Fibroblast of lung (primary cell): Measurements from ENCODE around the gene MSTN.

Experiments used
- EZH2 ChIP-seq: IDR thresholded peaks from 2 replicates; pipeline ENCODE4 v1.5.1; 2012; ENCODE audit warnings: low read length, control low read depth, mild to moderate bottlenecking; ENCODE audit errors: missing control alignments
- TF ChIP-seq, protein P1 (sequence below), 2 donors: IDR thresholded peaks in 1 of 2; conservative IDR thresholded peaks in 1 of 2; 1 replicate in 1 of 2; 2 replicates in 1 of 2; pipeline ENCODE4 v1.5.1; 2011 to 2012; ENCODE audit warnings: low read length in 2 of 2, control low read depth in 1 of 2, inconsistent platforms in 1 of 2, low read depth in 1 of 2, mild to moderate bottlenecking in 1 of 2

DNA sequence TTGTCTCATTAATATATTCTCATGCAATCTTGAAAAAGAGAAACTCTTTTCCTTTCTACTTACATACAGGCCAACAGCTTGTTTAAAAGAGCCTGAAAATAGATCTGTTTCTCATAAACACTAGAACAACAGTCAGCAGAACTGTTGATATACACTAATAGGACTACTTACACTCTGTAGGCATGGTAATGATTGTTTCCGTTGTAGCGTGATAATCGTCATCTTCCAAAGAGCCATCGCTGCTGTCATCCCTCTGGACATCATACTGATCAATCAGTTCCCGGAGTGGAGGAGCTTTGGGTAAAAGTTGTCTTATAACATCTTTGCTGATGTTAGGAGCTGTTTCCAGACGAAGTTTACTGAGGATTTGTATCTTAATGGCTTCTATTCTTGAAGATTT lies 476 bp downstream of the MSTN start:
- TF ChIP-seq, protein P1, sequence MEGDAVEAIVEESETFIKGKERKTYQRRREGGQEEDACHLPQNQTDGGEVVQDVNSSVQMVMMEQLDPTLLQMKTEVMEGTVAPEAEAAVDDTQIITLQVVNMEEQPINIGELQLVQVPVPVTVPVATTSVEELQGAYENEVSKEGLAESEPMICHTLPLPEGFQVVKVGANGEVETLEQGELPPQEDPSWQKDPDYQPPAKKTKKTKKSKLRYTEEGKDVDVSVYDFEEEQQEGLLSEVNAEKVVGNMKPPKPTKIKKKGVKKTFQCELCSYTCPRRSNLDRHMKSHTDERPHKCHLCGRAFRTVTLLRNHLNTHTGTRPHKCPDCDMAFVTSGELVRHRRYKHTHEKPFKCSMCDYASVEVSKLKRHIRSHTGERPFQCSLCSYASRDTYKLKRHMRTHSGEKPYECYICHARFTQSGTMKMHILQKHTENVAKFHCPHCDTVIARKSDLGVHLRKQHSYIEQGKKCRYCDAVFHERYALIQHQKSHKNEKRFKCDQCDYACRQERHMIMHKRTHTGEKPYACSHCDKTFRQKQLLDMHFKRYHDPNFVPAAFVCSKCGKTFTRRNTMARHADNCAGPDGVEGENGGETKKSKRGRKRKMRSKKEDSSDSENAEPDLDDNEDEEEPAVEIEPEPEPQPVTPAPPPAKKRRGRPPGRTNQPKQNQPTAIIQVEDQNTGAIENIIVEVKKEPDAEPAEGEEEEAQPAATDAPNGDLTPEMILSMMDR (conservative IDR thresholded peaks at IDR 0.05 in 1 of 2, IDR thresholded peaks at IDR 0.05 in 1 of 2; ENCODE audit: low read depth in 1 of 2, low read length in 2 of 2) = no peak
- no peak for TF ChIP-seq EZH2
